GM19035 (cell line): ENCODE data around the gene FAM20B.

Experiments
- ATAC-seq: cut with Tn5 transposase; IDR thresholded peaks from one replicate; pipeline ENCODE4 v1.9.1; 2021; ENCODE audit not compliant: unreplicated experiment

The FAM20B gene

DNA sequence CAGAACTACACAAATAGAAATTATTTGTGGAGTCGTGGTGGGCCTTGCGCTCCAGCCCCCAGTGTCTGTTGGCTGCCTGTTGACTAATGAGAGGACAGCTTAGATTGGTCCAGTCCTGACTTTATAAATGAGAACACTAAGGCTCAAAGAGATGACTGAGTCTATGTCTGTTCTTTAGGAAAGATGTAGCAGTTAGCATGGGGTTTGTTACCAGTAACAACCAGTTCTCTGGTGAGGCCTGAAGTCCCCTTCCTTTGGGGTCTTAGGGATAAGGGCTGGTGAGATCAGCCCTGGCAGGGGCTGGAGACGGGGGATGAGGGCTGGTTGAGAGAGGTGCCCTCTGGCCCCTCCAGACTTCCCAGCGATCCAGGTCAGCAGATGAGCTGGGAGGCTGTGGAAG is 65.2 kb downstream of the FAM20B start:
- no peak for ATAC-seq

DNA sequence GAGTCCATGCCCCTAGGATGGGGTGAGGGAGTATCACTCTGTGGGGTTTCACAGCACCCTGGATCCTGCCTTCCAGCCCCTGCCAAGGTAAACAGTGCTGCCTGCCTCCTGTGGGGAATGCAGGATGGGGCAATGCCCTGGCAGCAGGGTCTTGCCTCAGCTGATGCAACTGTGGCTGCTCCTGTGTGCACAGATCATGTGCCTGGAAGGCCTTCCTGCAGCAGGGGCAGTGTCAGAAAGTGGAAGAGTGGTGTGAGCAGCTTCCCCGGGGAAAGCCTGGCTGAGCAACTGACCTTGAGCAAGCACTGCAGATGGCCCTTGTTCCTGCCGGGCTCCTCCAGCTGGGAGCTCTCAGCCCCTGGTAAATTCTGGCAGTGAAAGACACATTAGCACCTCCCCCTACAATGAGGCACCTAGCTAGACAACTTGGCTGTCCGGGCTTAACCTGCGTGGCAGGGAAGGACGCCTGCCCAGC is 66.0 kb downstream of the FAM20B start:
- no peak for ATAC-seq

DNA sequence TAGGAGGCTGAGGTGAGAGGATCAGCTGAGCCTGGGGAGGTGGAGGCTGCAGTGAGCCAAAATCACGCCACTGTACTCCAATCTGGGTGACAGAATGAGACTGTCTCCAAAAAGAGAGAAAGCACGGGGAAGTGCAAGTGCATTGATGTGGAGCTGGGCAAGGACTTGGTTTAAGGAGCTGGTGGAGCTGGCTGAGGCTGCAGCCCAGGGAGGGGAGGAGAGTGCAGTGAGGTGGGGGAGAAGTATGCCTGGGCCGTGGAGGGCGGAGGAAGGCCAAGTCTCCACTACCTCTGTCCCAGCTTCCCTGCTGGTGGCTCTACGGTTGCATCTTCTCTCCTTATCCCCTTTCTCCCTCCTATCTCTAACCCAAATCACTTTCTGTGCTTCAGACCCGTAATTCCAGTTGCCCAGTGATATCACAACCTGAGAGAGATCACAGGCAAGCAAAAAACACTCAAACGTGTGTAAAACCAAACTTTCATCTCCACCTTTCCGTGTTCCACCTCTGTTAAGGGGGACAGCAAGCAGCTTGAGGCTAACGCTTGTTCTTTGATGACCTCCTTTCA is 67.3 kb downstream of the FAM20B start:
- ATAC-seq = no peak

DNA sequence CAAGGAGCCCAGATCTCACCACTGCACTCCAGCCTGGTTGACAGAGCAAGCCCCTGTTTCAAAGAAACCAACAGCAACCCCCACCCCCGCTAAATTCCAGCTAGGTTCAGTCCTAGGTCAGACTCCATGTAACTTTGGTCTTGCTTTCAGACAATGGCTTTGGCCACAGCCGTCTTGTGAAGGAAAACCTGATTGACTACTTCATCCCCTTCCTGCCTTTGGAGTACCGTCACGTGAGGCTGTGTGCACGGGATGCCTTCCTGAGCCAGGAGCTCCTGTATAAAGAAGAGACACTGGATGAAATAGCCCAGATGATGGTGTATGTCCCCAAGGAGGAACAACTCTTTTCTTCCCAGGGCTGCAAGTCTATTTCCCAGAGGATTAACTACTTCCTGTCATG is 69.1 kb downstream of the FAM20B start:
- ATAC-seq = no peak

DNA sequence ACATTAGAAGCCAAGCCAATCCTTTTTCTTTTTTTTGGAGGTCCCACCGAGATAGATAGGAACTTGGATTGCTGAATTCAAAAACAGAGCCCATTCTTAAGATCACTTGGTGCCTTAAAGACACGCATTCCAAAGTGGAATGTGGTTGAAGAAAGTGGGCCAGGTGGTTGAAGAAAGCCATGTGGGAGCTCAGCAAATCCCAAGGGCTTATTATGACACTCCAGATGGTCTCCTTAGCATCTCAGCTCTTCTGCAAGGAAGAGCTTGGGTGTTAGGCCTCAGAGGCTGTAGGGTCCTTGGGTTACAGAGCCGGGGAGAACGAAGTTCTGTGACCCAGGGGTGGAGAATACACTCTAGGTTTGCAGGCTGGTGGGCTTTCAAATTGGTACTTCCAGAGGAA is 69.7 kb downstream of the FAM20B start:
- ATAC-seq = no peak

DNA sequence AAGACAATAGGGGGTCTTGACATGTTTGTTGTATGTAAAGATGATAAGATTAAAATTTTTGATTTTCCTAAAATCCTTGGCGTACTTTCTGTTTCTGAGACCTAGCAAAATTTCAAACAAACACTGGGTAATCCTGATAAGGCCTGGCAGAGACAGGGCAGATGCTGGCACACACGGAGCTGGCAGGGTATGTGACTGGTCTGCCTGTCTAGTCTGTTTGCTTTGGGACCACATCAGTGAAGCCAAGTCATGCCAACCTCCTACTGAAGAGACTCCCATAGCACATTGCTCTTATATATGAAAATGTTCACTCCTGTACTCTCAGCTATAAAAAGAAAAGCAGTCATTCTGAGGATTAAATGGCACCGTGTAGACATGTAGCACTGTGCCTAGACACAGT is 70.2 kb downstream of the FAM20B start:
- ATAC-seq = no peak

DNA sequence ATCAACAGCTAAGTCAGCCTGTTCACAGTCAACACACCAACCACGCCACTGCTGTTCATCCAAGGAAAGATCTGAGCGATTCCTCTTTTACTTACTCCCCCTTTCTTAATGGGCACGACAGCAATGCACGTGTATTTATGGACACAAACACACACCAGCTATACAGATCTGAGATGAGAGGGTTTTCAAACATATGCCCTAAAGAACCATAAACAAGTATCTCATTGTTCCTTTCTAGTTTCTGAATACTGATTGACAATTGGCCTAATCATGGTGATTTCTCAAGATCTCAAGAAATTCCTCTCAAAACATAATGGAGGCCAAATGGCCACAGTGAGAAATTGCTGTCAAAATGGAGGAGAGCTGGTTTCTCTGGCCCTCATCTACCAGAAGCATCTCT is 74.2 kb downstream of the FAM20B start:
- no peak for ATAC-seq

DNA sequence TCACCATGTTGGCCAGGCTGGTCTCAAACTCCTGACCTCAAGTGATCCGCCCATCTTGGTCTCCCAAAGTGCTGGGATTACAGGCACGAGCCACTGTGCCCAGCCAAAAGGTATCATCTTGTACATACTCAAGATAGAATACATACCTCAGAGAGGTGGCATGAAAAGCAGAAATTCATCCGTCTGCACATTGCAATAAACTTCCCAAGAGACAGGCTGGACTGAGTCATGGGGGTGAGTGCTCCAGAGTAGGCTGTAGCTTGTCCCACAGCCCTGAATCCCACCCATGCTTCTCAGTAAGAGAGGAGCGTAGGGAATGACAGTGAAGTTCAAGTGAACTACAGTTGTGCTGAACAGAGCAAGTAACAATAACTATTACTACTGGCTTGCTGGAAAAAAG is 75.9 kb downstream of the FAM20B start:
- no peak for ATAC-seq

DNA sequence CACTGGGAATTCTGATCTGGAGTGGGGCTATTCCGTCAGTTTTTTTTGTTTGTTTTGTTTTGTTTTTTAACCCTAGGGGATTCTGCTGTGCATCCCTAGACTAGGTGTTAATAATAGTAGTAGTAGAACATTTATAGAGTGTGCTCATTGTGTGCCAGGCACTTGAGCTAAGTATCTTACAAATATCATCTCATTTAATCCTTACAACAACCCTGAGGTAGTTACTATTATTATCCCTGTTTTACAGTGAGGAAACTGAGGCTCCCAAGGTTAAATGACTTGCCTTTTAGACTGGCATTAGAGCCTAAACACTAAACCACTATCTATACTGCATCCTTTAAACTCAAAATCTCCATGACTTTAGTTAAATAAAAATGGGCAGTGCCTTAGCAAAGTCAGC is 78.3 kb downstream of the FAM20B start:
- ATAC-seq = no peak

DNA sequence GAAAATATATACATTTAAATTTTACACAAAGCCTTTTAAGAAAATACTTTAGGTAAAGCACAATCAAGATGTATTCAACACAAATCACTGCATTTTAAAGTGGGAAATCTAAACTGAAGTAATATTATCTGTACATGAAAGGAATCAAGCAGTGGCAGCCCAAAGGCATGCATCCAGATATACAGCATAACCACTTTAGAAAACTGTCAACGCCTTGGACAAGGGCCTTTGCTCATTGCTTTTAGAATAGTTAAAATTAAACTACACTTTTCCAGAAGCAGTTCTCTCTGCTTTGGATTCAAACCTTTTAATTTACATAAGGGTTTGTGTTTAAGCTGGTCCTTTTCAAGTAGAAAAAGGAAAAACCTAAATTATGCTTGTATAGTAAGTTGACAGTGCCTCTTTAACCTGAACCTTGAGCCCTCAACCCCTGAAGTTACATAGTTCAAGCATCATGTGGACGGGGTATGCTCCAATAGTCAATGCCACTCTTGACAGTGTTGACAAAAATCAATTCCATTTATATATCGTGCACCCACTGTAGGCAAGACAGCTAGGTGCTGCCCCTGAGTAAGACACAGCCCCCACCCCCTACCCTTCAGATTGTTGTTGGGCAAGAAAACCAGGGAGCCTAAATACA is 79.0 kb downstream of the FAM20B start:
- ATAC-seq = no peak

DNA sequence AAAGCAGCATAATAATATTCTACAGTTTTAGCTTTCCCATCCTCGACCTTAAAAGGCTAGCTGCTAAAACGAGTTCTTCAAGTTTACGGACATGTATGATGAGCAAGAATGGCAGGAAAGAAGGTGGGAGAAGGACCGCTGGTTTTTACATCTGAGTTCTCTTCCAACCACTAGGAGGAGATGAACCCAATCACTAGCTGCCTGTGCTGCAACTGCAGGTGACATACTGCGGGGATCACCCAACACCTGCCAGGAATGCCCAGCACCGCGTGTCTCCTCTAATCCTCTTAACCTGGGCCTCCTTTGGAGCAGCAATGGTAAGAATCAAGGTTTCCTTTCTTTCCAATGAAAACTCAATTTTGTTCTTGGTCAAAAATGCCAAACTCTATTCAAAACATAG is 79.7 kb downstream of the FAM20B start:
- no peak for ATAC-seq

DNA sequence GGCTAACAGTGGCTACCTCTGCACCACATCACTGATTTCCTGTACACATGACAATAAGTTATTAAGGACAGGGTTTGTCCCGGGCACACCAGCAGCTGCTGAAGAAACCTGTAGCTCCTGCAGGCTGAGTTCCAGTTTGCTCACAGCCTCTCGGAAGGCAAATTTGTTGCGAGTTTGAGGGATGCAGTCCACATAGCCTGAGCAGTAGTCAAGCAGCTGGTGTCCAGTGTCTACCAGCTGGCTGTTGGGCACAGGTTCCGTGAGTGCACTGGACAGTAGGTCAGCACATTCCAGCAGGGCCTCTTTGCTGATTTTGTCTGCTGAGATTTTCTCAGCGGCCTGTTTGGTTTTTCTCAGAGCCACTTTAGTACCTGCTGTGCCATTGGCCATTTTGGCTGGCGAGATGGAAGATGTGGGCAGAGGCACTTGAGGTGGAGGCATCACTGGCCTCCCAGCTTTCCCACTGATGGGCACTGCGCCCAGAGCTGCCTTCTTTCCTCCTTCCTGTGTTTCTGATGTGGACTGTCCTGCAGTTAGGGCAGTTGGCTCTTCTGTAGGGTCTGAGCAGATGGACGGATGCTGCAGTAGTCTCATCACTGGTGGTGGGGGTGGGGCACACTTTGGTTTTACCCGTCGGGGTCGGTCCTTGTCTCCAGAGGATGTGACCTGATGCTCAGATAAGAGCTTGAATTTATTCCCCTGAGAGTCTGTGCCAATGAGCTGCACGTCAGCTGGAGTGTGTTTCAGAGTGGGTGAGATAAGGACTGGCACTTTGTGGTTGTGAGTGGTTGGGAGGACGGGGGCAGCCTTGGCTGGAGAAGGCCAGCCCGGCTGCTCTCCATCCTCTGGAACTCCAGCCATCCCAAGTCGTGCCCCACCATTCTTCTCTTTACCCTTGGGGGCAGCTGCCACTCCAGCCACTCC is 82.3 kb downstream of the FAM20B start:
- no peak for ATAC-seq

DNA sequence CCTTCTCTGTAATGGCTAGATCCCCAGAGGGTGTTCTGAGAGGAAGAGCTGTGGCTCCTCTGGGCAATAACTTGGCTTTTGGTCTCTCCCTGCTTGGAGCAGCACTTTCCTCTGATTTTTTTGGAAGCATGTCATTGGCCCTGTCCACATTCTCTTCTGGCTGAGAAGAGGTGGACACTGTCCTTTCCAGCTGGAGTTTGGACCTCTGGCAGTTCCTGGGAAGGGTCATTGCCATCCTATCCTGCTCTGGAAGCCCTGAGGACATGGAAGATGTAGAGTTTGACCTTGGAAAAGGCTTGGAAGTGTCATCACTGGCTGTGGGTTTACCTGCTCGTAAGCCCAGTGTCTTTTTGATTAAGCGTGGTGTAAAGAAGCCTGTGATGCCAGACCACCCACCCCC is 83.0 kb downstream of the FAM20B start:
- no peak for ATAC-seq

DNA sequence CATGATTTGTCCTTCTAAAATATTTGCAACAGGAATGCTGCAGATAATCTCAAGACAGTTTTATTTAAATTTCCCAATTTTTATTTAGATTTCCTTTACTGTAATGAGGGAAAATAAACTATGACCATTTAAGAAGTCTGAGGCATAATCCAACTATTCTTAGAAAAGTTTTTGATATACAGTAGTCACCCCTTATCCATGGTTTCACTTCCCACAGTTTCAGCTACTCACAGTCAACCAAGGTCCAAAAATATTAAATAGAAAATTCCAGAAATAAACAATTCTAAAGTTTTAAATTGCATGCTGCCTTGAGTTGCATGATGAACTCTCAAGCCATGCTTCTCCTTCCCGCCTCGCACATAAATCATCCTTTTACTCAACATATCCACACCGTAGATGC is 89.5 kb downstream of the FAM20B start:
- no peak for ATAC-seq

DNA sequence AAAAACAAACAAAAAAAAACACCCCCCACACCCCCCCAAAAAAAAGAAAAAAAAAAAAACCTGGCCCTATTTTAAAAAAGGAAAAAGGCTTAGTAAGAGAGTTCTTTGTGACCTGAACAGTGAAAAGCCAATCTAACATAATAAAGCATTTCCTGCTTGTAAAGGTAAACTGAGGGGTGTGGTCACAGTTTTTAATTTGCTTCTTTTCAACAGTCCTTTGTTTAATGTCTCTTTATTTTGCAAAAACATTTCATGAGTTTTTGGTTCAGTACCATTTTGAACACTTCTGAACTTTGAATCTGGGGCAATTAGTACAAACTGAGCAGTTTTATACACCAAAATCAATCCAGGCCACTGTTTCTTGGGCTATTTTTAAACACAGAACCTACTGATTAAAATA is 93.8 kb downstream of the FAM20B start:
- ATAC-seq = no peak

DNA sequence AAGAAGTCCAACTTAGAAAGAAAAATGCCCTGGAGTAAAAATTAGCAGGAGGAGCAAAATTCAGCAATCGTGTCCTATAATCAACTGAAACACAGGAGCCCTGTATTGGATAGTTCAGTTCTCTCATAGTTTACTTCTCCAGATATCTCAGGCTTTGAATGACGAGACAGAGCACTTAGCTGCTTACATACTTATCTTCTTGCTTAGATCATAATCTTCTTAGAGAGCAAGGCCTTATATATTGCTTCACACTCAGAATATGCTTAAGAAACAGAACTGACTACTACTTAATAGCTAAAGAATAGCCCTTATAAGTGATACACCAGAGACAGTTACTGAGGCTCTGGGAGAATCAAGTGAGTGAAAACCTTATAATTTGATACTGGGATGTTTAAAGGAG is 95.0 kb downstream of the FAM20B start:
- no peak for ATAC-seq

DNA sequence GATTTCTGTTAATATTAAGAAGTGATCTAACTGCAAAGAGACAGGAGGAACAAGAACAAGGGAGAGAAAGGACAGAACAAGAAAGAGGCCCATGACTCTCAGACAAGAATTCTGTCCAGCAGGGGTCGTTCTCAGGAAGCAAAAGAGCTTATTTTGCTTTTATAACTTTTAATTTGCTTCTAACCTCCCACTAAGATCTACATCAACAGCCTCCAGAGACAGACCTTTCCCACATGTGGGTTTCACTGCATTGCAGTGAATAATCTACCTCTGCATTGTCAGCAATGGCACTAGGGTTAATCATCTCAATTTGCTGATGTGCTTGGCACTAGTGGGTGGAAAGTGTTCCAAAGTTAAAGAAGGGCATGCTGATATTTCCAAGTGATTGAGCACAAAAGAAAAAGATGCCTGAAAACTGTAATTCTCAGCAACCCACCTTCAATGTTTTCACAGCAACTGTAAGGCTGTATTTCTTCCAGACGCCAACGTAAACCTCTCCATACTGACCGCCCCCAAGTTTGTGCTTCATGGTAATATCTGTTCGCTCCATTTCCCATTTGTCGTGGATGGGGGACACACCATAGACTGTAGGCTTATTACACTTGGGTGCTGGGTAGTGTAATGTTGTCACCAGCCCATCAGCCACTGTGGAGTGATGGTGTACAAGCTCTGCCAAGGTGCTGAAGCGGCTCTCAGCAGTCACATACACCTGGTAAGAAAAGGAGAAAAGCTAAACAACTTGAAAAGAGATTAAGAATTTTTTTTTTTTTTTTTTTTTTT is 95.7 kb downstream of the FAM20B start:
- no peak for ATAC-seq

DNA sequence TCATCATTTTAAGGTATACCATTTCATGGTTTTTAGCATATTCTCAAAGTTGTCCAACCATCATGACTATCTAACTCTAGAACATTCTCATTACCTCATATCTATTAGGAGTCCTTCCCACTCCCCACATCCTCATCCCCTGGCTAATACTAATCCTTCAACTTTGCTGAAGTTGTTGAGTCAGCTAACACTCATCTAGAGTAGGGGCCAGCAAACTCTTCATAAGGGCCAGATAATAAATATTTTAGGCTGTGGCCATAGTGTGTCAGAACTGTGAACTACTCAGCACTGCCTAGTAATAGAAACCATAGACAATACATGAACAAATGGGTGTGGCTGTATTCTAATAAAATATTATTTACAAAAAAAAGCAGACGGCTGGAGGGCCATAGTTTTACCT is 99.2 kb downstream of the FAM20B start:
- no peak for ATAC-seq
